ENCODE results near the gene CCDC178. TPM values are rescaled to one million over a fixed set of nuclear protein-coding genes. Genes with fewer than 3 reads are reported as not detected.
"Not testable (repeated sequence)": the region's sequence is repeated elsewhere in the genome, so short reads cannot be mapped to it uniquely, and the experiment has no call there.

CCDC178 gene
- polyA plus RNA-seq, 2 of the 4 experiments (the other 2 are of a cell fraction) = 0.06 TPM; not detected in 1

GRCh38 chr18:32956591-32957315 is 483.8 kb downstream of the CCDC178 start:
- Histone ChIP-seq H3K27ac (no peak overlapping the region), H3K4me1 (no peaks in the 10 kb centered on the region), H3K4me2 (no peak overlapping the region), H3K4me3 (no peak overlapping the region), H3K9me3 (no peaks in the 10 kb centered on the region; the same call in 2 of the 3 replicates)
- ATAC-seq (no peak), FAIRE-seq (no peak), DNase-seq (ENCODE audit: low read depth in 1 of 2, low spot score in 1 of 2) (no peak)
- ChIA-PET CTCF (no interaction called here), POLR2A (no interaction called here)
- WGBS (ENCODE audit: missing lambda C conversion rate) = 29% methylated on average over 3 of the region's 3 CpGs
- TF ChIP-seq PHF8 (IDR thresholded peaks at IDR 0.05; ENCODE audit: borderline replicate concordance, low read depth) (no peak), BCL3 (IDR thresholded peaks at IDR 0.05) (no peak), GATA3 (IDR thresholded peaks at IDR 0.05; ENCODE audit: borderline replicate concordance) (no peak), NPAS2 (CRISPR knock-in tag; IDR thresholded peaks at IDR 0.05; ENCODE audit: borderline replicate concordance) (no peak), CBX2 (IDR thresholded peaks at IDR 0.05; ENCODE audit: borderline replicate concordance, low read depth) (no peak), SREBF2 (IDR thresholded peaks at IDR 0.05) (no peak)

- POLR2A ChIA-PET; ATAC-seq; H3K4me3 ChIP-seq; DNase-seq (ENCODE audit: low read depth in 1 of 2, low spot score in 1 of 2); FAIRE-seq; CTCF ChIA-PET; H3K9me3 ChIP-seq; H3K4me2 ChIP-seq; H3K27ac ChIP-seq; H3K4me1 ChIP-seq: not testable (repeated sequence)
- 20% methylated on average over 2 of the region's 2 CpGs for WGBS (ENCODE audit: missing lambda C conversion rate)
Measured at GRCh38 chr18:32952318-32952717, 488.2 kb downstream of the CCDC178 start.

GRCh38 chr18:32937597-32937996 is 502.9 kb downstream of the CCDC178 start:
- H3K27ac ChIP-seq = no peak overlapping the region
- H3K4me3 ChIP-seq = no peak overlapping the region
- H3K4me1 ChIP-seq = no peaks in the 10 kb centered on the region
- ChIA-PET POLR2A (no interaction called here), CTCF (no interaction called here)
- ATAC-seq (no peak), DNase-seq (ENCODE audit: low read depth in 1 of 2, low spot score in 1 of 2) (no peak), FAIRE-seq (no peak)
- no peaks in the 10 kb centered on the region for H3K9me3 ChIP-seq
- TF ChIP-seq HOXB5 (CRISPR knock-in tag; IDR thresholded peaks at IDR 0.05) (no peak), BCL3 (IDR thresholded peaks at IDR 0.05) (no peak), ZFP36 (IDR thresholded peaks at IDR 0.05; ENCODE audit: borderline replicate concordance, partially characterized antibody) (no peak), ZSCAN20 (CRISPR knock-in tag; IDR thresholded peaks at IDR 0.05) (no peak), EHF (CRISPR knock-in tag; IDR thresholded peaks at IDR 0.05) (no peak), HOXB13 (CRISPR knock-in tag; IDR thresholded peaks at IDR 0.05; ENCODE audit: low read depth) (no peak), TFCP2L1 (CRISPR knock-in tag; IDR thresholded peaks at IDR 0.05) (no peak), CHD4 (IDR thresholded peaks at IDR 0.05; ENCODE audit: borderline replicate concordance) (no peak), BHLHE40 (IDR thresholded peaks at IDR 0.05; ENCODE audit: low read depth, low read length) (no peak), REST (IDR thresholded peaks at IDR 0.05) (no peak), NFE2L2 (conservative IDR thresholded peaks at IDR 0.05; ENCODE audit: low read length) (no peak), FOSL2 (IDR thresholded peaks at IDR 0.05) (no peak), FOSL2 (CRISPR knock-in tag; IDR thresholded peaks at IDR 0.05) (no peak), FOXS1 (CRISPR knock-in tag; IDR thresholded peaks at IDR 0.05) (no peak)
- TF ChIP-seq, protein P1, sequence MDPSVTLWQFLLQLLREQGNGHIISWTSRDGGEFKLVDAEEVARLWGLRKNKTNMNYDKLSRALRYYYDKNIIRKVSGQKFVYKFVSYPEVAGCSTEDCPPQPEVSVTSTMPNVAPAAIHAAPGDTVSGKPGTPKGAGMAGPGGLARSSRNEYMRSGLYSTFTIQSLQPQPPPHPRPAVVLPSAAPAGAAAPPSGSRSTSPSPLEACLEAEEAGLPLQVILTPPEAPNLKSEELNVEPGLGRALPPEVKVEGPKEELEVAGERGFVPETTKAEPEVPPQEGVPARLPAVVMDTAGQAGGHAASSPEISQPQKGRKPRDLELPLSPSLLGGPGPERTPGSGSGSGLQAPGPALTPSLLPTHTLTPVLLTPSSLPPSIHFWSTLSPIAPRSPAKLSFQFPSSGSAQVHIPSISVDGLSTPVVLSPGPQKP (IDR thresholded peaks at IDR 0.05; ENCODE audit: low read depth, low read length) = no peak
- 23% methylated on average over 5 of the region's 5 CpGs for WGBS (ENCODE audit: missing lambda C conversion rate)
- no peak overlapping the region for H3K4me2 ChIP-seq
